ENCODE data around the gene FCN2.

- TF ChIP-seq CTCF (IDR thresholded peaks at IDR 0.05), result no peak
- no peak for TF ChIP-seq POLR2A (IDR thresholded peaks at IDR 0.05)
Measured at GRCh38 chr9:134871697-134872340, 8.8 kb upstream of the FCN2 start.

Data from body of pancreas (tissue), 4 donors.